Right lobe of liver (tissue), 6 donors: Measurements from ENCODE around the gene DNM3. TPM values are rescaled to one million over a fixed set of nuclear protein-coding genes. Genes with fewer than 3 reads are reported as not detected.

ENCODE experiments used
- ATAC-seq, 4 donors: fragments of 200-7000 bp; cut with Tn5 transposase; one replicate each; pipeline ENCODE4 v1.9.1; 2020; ENCODE audit warnings: mild to moderate bottlenecking in 4 of 4, moderate library complexity in 4 of 4
- DNase-seq, 3 donors: peaks; one replicate each; pipeline ENCODE4 v3.0.0-alpha.2; 2020
- H3K27ac ChIP-seq, 3 donors: fragments of 200-600 bp; one replicate each; pipeline ENCODE4 v1.8.0; 2022
- H3K27me3 ChIP-seq, 2 donors: fragments of 200-600 bp; one replicate each; pipeline ENCODE4 v1.8.0; 2022
- H3K36me3 ChIP-seq, 4 donors: fragments of 200-600 bp; sonication (generic) in 1 of 4; one replicate each; pipeline versions ENCODE4 v1.5.1 to v1.8.0; 2017 to 2022; ENCODE audit warnings: control low read depth in 1 of 4
- H3K4me1 ChIP-seq, 4 donors: fragments of 200-600 bp; sonication (generic) in 1 of 4; one replicate each; pipeline versions ENCODE4 v1.5.1 to v1.8.0; 2017 to 2022; ENCODE audit warnings: control low read depth in 1 of 4
- H3K4me3 ChIP-seq, 3 donors: fragments of 200-600 bp; one replicate each; pipeline ENCODE4 v1.8.0; 2022
- H3K9me3 ChIP-seq, 4 donors: fragments of 200-600 bp; sonication (generic) in 1 of 4; one replicate each; pipeline versions ENCODE4 v1.5.1 to v1.8.0; 2017 to 2022; ENCODE audit warnings: control low read depth in 1 of 4
- CTCF ChIP-seq, 4 donors: fragments of 200-600 bp in 3 of 4; fragments of 450-650 bp in 1 of 4; IDR thresholded peaks; one replicate each; pipeline versions ENCODE4 v1.5.1 to v1.8.0; 2016 to 2022; ENCODE audit warnings: antibody characterized with exemption in 4 of 4, mild to moderate bottlenecking in 2 of 4
- POLR2A ChIP-seq: fragments of 450-650 bp; IDR thresholded peaks from one replicate; pipeline ENCODE4 v1.6.1; 2017; ENCODE audit warnings: antibody characterized with exemption, mild to moderate bottlenecking
- WGBS: methylation state at CpG from one replicate; pipeline ENCODE4 v1.1.6; 2018; ENCODE audit warnings: low coverage, low lambda C conversion rate; ENCODE audit not compliant: insufficient coverage; ENCODE audit errors: missing lambda C conversion rate; 5-methylcytosine and 5-hydroxymethylcytosine counted together
- intact Hi-C, 2 donors: fragments of 100-400 bp; cut with DNase I; formaldehyde crosslinking; loops; one replicate each; pipeline versions ENCODE4 v1.11.2 to v1.14.1; 2022
- total RNA-seq, 6 experiments: library from RNA; depleted of rRNA in 2 of 6; stranded (reverse); fragments of >200 nt in 2 of 6; fragmentation: NEBNext Ultra II Directional in 3 of 6; extraction: Animal tissue kit (Norgen Biotek cat#: 25700) in 3 of 6; gene quantifications; one replicate each; pipeline versions ENCODE4 v1.1.0 to v1.2.4, GENCODE V29; 2016 to 2023
- donor health status: DM: no; HTN: yes; CAD: no.
- donor health status: DM: no; HTN: no; CAD: no.
- donor health status: DM: no; HTN: no; CAD: no.
- donor health status: DM: no; HTN: yes; CAD: no.
- donor health status: DM: no; HTN: yes; CAD: no.

The DNM3 gene
- total RNA-seq, 6 experiments from 2014 or later: 0.29 to 0.92 (median 0.43) TPM

- Histone ChIP-seq H3K36me3 (no peaks in the 10 kb centered on the region), H3K27ac (no peak overlapping the region), H3K27me3 (no peaks in the 10 kb centered on the region), H3K4me1 (no peaks in the 10 kb centered on the region), H3K4me3 (no peak overlapping the region), H3K9me3 (no peaks in the 10 kb centered on the region)
- DNase-seq (no peak), ATAC-seq (no peak)
- TF ChIP-seq CTCF (IDR thresholded peaks at IDR 0.05): no peak
- no peak for TF ChIP-seq POLR2A
- intact Hi-C loops: no loop called here
- 95% methylated on average over 1 of the region's 1 CpG for WGBS
These were observed 156.6 kb downstream of the DNM3 start for GRCh38 chr1:171997936-171998335.

GRCh38 chr1:171998711-171999110 is 157.4 kb downstream of the DNM3 start:
- intact Hi-C loops: no loop called here
- no peaks in the 10 kb centered on the region for H3K27me3 ChIP-seq
- no peak overlapping the region for H3K27ac ChIP-seq
- H3K9me3 ChIP-seq: no peaks in the 10 kb centered on the region
- H3K36me3 ChIP-seq: no peaks in the 10 kb centered on the region
- ATAC-seq (no peak), DNase-seq (no peak)
- no peak for TF ChIP-seq CTCF (IDR thresholded peaks at IDR 0.05)
- no peak for TF ChIP-seq POLR2A
- WGBS: 78% methylated on average over 2 of the region's 2 CpGs
- no peaks in the 10 kb centered on the region for H3K4me1 ChIP-seq
- no peak overlapping the region for H3K4me3 ChIP-seq

- Histone ChIP-seq H3K4me1 (no peaks in the 10 kb centered on the region), H3K4me3 (no peak overlapping the region), H3K36me3 (no peaks in the 10 kb centered on the region), H3K27me3 (no peaks in the 10 kb centered on the region), H3K9me3 (no peaks in the 10 kb centered on the region), H3K27ac (no peak overlapping the region)
- intact Hi-C loops: no loop called here
- 73% methylated on average over 2 of the region's 2 CpGs for WGBS
- DNase-seq (no peak), ATAC-seq (no peak)
- TF ChIP-seq CTCF (IDR thresholded peaks at IDR 0.05): no peak
These were observed 158.5 kb downstream of the DNM3 start for GRCh38 chr1:171999756-172000155.

GRCh38 chr1:172001288-172001687 is 160.0 kb downstream of the DNM3 start:
- TF ChIP-seq POLR2A (no peak), CTCF (IDR thresholded peaks at IDR 0.05) (no peak)
- Histone ChIP-seq H3K27me3 (no peaks in the 10 kb centered on the region), H3K4me1 (peaks cover 0 to 10% (median 0%) of the 10 kb centered on the region in 4 donors), H3K36me3 (no peaks in the 10 kb centered on the region), H3K27ac (no peak overlapping the region), H3K9me3 (no peaks in the 10 kb centered on the region), H3K4me3 (no peak overlapping the region)
- intact Hi-C loops: no loop called here
- 85% methylated on average over 3 of the region's 3 CpGs for WGBS
- ATAC-seq (no peak), DNase-seq (no peak)
